PC-3 (cell line): ENCODE measurements around the gene RNF121. TPM values are rescaled to one million over a fixed set of nuclear protein-coding genes. Genes with fewer than 3 reads are reported as not detected.

Source experiments
- ATAC-seq: fragments of 200-7000 bp; cut with Tn5 transposase; 2 replicates; pipeline ENCODE4 v1.9.1; 2020; ENCODE audit warnings: mild to moderate bottlenecking, moderate library complexity
- BruUV-seq: library from RNA; stranded (reverse); fragments of 400-500 nt; replicated peaks from 2 replicates; lab custom pipeline; 2021; lab: Mats Ljungman, UMichigan
- CTCF ChIA-PET: fragments of 300-600 bp; sonication (Branson Sonifier 250); formaldehyde crosslinking; loops from one replicate; lab custom pipeline; 2022; ENCODE audit warnings: antibody characterized with exemption; lab: Charles Lee
- POLR2A ChIA-PET: fragments of 300-600 bp; sonication (Branson Sonifier 250); formaldehyde crosslinking; loops from one replicate; lab custom pipeline; 2022; ENCODE audit warnings: antibody characterized with exemption; ENCODE audit not compliant: unreplicated experiment; lab: Charles Lee
- DNase-seq: peaks from one replicate; pipeline ENCODE4 v3.0.0-alpha.2; 2015
- H2AFZ ChIP-seq: fragments of 300-600 bp; sonication (generic); 2 replicates; pipeline ENCODE4 v1.6.0; 2016; ENCODE audit warnings: antibody characterized with exemption, low read length
- H3F3A ChIP-seq: fragments of 300-600 bp; sonication (generic); one replicate; pipeline ENCODE4 v1.6.0; 2017; ENCODE audit warnings: antibody characterized with exemption, low read length, control low read depth, mild to moderate bottlenecking; ENCODE audit not compliant: unreplicated experiment
- H3K27ac ChIP-seq: fragments of 300-600 bp; sonication (generic); 2 replicates; pipeline ENCODE4 v1.5.1; 2016; ENCODE audit warnings: mild to moderate bottlenecking, low read length
- H3K27me3 ChIP-seq: fragments of 300-600 bp; sonication (generic); 2 replicates; pipeline ENCODE4 v1.6.1; 2016; ENCODE audit warnings: low read length, mixed read lengths
- H3K36me3 ChIP-seq: fragments of 300-600 bp; sonication (generic); 2 replicates; pipeline ENCODE4 v1.6.1; 2016; ENCODE audit warnings: low read depth, mixed run types, low read length, mixed read lengths
- H3K4me1 ChIP-seq: fragments of 300-600 bp; sonication (generic); 2 replicates; pipeline ENCODE4 v1.5.1; 2016; ENCODE audit warnings: low read length; ENCODE audit not compliant: insufficient read depth
- H3K4me2 ChIP-seq: fragments of 300-600 bp; sonication (generic); 2 replicates; pipeline ENCODE4 v1.6.0; 2016; ENCODE audit warnings: low read length
- H3K4me3 ChIP-seq: fragments of 300-600 bp; sonication (generic); 2 replicates; pipeline ENCODE4 v1.5.1; 2016; ENCODE audit warnings: mild to moderate bottlenecking, low read length, mixed read lengths
- H3K79me2 ChIP-seq: fragments of 300-600 bp; sonication (generic); 2 replicates; pipeline ENCODE4 v1.6.1; 2017; ENCODE audit warnings: low read length, mixed read lengths
- H3K9ac ChIP-seq: fragments of 300-600 bp; sonication (generic); 2 replicates; pipeline ENCODE4 v1.6.0; 2016; ENCODE audit warnings: mild to moderate bottlenecking, low read length
- H3K9me2 ChIP-seq: fragments of 300-600 bp; sonication (generic); replicated peaks from 2 replicates; pipeline ENCODE4 v1.6.1; 2016; ENCODE audit warnings: mixed run types, low read length, mixed read lengths
- H3K9me3 ChIP-seq: fragments of 300-600 bp; sonication (generic); 2 replicates; pipeline ENCODE4 v1.6.1; 2016; ENCODE audit warnings: low read length, mixed read lengths
- H4K20me1 ChIP-seq: fragments of 300-600 bp; sonication (generic); 2 replicates; pipeline ENCODE4 v1.6.1; 2016; ENCODE audit warnings: low read length, mixed read lengths
- CTCF ChIP-seq: fragments of 300-600 bp; sonication (generic); conservative IDR thresholded peaks from 2 replicates; pipeline ENCODE4 v1.5.1; 2017; ENCODE audit warnings: antibody characterized with exemption, low read depth, mild to moderate bottlenecking, low read length
- EZH2 ChIP-seq: fragments of 300-600 bp; sonication (generic); IDR thresholded peaks from one replicate; pipeline ENCODE4 v1.6.1; 2017; ENCODE audit warnings: antibody characterized with exemption, mild to moderate bottlenecking, low read length; ENCODE audit not compliant: unreplicated experiment
- EZH2phosphoT487 ChIP-seq: fragments of 300-600 bp; sonication (generic); IDR thresholded peaks from 2 replicates; pipeline ENCODE4 v1.6.1; 2018; ENCODE audit warnings: mild to moderate bottlenecking, antibody characterized with exemption, low read length, borderline replicate concordance
- intact Hi-C: fragments of 100-400 bp; cut with micrococcal nuclease; formaldehyde crosslinking; loops from 2 replicates; pipeline ENCODE4 v1.9.0; 2023
- total RNA-seq: library from RNA; depleted of rRNA; stranded (reverse); fragments of >200 nt; gene quantifications from 2 replicates; pipeline ENCODE4 v1.2.3, GENCODE V29; 2014

RNF121 gene
- total RNA-seq, 1 experiment from 2014 or later: 40.2 TPM

DNA sequence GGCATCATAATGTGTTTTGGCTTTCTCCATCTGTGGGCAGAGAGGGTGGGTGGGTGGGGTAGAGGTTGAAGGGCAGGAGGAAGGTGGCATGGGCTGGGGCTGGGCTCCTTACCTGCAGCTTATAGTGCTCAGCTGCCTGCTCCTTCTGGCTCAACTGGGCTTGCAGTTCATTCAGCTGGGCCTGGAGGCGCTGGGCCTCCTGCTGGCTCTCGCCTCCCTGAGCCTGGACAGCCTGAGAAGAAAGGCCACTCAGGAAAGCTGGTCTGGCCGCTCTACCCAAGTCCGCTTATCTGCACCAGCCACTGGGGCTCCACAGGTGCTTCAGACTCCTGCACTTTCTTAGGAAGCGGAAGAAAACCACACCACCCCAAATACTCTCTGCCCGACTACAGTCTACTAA lies 80.3 kb downstream of the RNF121 start:
- H3K27me3 ChIP-seq: no peaks in the 10 kb centered on the region
- H4K20me1 ChIP-seq: peaks cover 5% of the 10 kb centered on the region
- peaks cover 83% of the 10 kb centered on the region for H3K36me3 ChIP-seq
- TF ChIP-seq CTCF: no peak
- no peak for TF ChIP-seq EZH2phosphoT487
- TF ChIP-seq EZH2: no peak
- H3K79me2 ChIP-seq: no peaks in the 10 kb centered on the region
- no peaks in the 10 kb centered on the region for H3K9me2 ChIP-seq
- intact Hi-C loops: no loop called here
- no peak overlapping the region for H3K4me3 ChIP-seq
- no peak overlapping the region for H3K27ac ChIP-seq
- H3K4me1 ChIP-seq: no peaks in the 10 kb centered on the region
- no TSS peak for BruUV-seq
- H3K9ac ChIP-seq: no peak overlapping the region
- no peak overlapping the region for H3K4me2 ChIP-seq
- no peaks in the 10 kb centered on the region for H3K9me3 ChIP-seq
- DNase-seq (no peak), ATAC-seq (no peak)
- no peak overlapping the region for H2AFZ ChIP-seq
- H3F3A ChIP-seq: peaks cover 6% of the 10 kb centered on the region
- ChIA-PET CTCF (no interaction called here), POLR2A (no interaction called here)

- H3K9me2 ChIP-seq: no peaks in the 10 kb centered on the region
- no peaks in the 10 kb centered on the region for H3K4me1 ChIP-seq
- ChIA-PET POLR2A (interaction anchor here (0.6 kb wide), 1 partner anchor 1782 kb away, joined by 5 read pairs; no protein-coding TSS in a partner anchor), CTCF (no interaction called here)
- H3K27ac ChIP-seq: no peak overlapping the region
- DNase-seq: no peak
- no peaks in the 10 kb centered on the region for H3K27me3 ChIP-seq
- H3K9ac ChIP-seq: no peak overlapping the region
- H3K4me2 ChIP-seq: no peak overlapping the region
- no peaks in the 10 kb centered on the region for H3F3A ChIP-seq
- no peaks in the 10 kb centered on the region for H3K79me2 ChIP-seq
- no peaks in the 10 kb centered on the region; the same call in none of the 2 replicates for H4K20me1 ChIP-seq
- no peak overlapping the region for H2AFZ ChIP-seq
- TF ChIP-seq CTCF (no peak), EZH2 (no peak), EZH2phosphoT487 (no peak)
- H3K9me3 ChIP-seq: no peaks in the 10 kb centered on the region
- BruUV-seq: no TSS peak
- H3K4me3 ChIP-seq: no peak overlapping the region
- ATAC-seq: no peak
- peaks cover 83% of the 10 kb centered on the region for H3K36me3 ChIP-seq
- intact Hi-C loops: no loop called here
Measured at GRCh38 chr11:72010529-72011233, 81.8 kb downstream of the RNF121 start.

DNA sequence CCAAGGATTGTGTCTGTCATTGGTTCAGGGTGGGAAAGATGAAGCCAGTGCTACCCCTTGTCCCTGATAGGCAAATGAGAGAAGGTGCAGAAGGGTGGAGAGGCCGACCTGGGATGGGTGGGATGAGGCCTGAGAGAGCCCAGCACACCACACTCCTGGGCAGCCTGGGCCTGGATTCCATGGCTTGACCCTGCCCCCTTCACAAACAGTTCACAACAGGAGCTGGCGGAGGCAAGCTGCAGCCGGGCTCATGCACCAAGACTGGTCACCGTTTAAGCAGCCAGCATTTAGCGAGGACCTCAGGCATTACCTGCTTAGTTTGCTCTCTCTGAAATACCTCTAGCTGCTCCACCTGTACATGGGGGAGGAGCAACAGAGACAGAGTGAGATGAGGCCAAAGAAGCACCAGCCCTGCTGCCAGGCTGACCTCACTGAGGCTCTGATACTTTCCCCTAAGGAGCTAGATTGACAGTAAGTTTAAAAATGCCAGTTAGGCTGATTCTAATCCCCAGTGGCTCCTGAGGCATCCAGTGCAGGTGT lies 83.3 kb downstream of the RNF121 start:
- Histone ChIP-seq H4K20me1 (no peaks in the 10 kb centered on the region; the same call in 1 of the 2 replicates), H3K9me2 (no peaks in the 10 kb centered on the region), H3K4me3 (no peak overlapping the region), H3K27ac (no peak overlapping the region), H3K4me1 (no peaks in the 10 kb centered on the region), H2AFZ (no peak overlapping the region), H3K9ac (no peak overlapping the region), H3K79me2 (no peaks in the 10 kb centered on the region), H3K36me3 (peaks cover 83% of the 10 kb centered on the region), H3K4me2 (no peak overlapping the region), H3F3A (no peaks in the 10 kb centered on the region), H3K9me3 (no peaks in the 10 kb centered on the region), H3K27me3 (no peaks in the 10 kb centered on the region)
- no peak for TF ChIP-seq EZH2
- no peak for TF ChIP-seq CTCF
- no peak for TF ChIP-seq EZH2phosphoT487
- no TSS peak for BruUV-seq
- no peak for ATAC-seq
- ChIA-PET POLR2A (no interaction called here), CTCF (interaction anchor here (1.5 kb wide), 1 partner anchor 13 kb away, joined by 6 read pairs; no protein-coding TSS in a partner anchor)
- intact Hi-C loops: no loop called here
- no peak for DNase-seq
